ENCODE data around the gene RBL2.

GRCh38 chr16:53428681-53429080, 5.6 kb upstream of the RBL2 start:
- TF ChIP-seq CTCF (conservative IDR thresholded peaks at IDR 0.05; ENCODE audit: low read length) (no peak), EZH2phosphoT487 (IDR thresholded peaks at IDR 0.05; ENCODE audit: borderline replicate concordance) (no peak)

All from Loucy (cell line).